ENCODE measurements around the gene HSBP1L1. TPM values are rescaled to one million over a fixed set of nuclear protein-coding genes. Genes with fewer than 3 reads are reported as not detected.

Gene HSBP1L1
- total RNA-seq, 2 donors from 2014 or later, result 51.8 to 59.6 TPM

GRCh38 chr18:79917853-79918614, 46.4 kb upstream of the HSBP1L1 start:
- no peak overlapping the region for H3K9ac ChIP-seq (ENCODE audit: low read depth in 2 of 2, low read length in 2 of 2)
- H3K36me3 ChIP-seq, result peaks cover 4% of the 10 kb centered on the region
- no peak for DNase-seq
- no peak overlapping the region for H3K27ac ChIP-seq
- no peaks in the 10 kb centered on the region for H3K27me3 ChIP-seq
- H3K4me1 ChIP-seq, result no peaks in the 10 kb centered on the region
- intact Hi-C loops (cut with DNase I), result no loop called here
- no peak overlapping the region for H3K4me3 ChIP-seq
- H3K9me3 ChIP-seq, result no peaks in the 10 kb centered on the region
- no peak for TF ChIP-seq CTCF (IDR thresholded peaks at IDR 0.05)

- Histone ChIP-seq H3K27ac (no peak overlapping the region), H3K9ac (ENCODE audit: low read depth in 2 of 2, low read length in 2 of 2) (no peak overlapping the region), H3K9me3 (no peaks in the 10 kb centered on the region), H3K4me3 (no peak overlapping the region), H3K27me3 (no peaks in the 10 kb centered on the region), H3K4me1 (no peaks in the 10 kb centered on the region), H3K36me3 (peaks cover 4% of the 10 kb centered on the region)
- TF ChIP-seq CTCF (IDR thresholded peaks at IDR 0.05), result no peak
- DNase-seq, result no peak
- intact Hi-C loops (cut with DNase I), result no loop called here
Measured at GRCh38 chr18:79918615-79919011, 45.8 kb upstream of the HSBP1L1 start.

- Histone ChIP-seq H3K4me1 (no peaks in the 10 kb centered on the region), H3K9ac (ENCODE audit: low read depth in 2 of 2, low read length in 2 of 2) (no peak overlapping the region), H3K4me3 (no peak overlapping the region), H3K9me3 (no peaks in the 10 kb centered on the region), H3K27me3 (no peaks in the 10 kb centered on the region), H3K27ac (no peak overlapping the region), H3K36me3 (peaks cover 4% of the 10 kb centered on the region)
- no peak for TF ChIP-seq CTCF (IDR thresholded peaks at IDR 0.05)
- intact Hi-C loops (cut with DNase I), result no loop called here
- no peak for DNase-seq
Measured at GRCh38 chr18:79919089-79919488, 45.4 kb upstream of the HSBP1L1 start.

- no peaks in the 10 kb centered on the region for H3K27me3 ChIP-seq
- intact Hi-C loops (cut with DNase I), result no loop called here
Measured at GRCh38 chr18:79921984-79922965, 42.2 kb upstream of the HSBP1L1 start.

More at GRCh38 chr18:79921984-79922965, 42.2 kb upstream of the HSBP1L1 start:
- Histone ChIP-seq H3K27ac (no peak overlapping the region), H3K9me3 (no peaks in the 10 kb centered on the region), H3K36me3 (peaks cover 4% of the 10 kb centered on the region), H3K4me1 (no peaks in the 10 kb centered on the region), H3K9ac (ENCODE audit: low read depth in 2 of 2, low read length in 2 of 2) (no peak overlapping the region), H3K4me3 (no peak overlapping the region)
- peak; percentile 12 for DNase-seq
- no peak for TF ChIP-seq CTCF (IDR thresholded peaks at IDR 0.05)
